GM23248 (cell line): Measurements from ENCODE around the gene UBE3B.

Experiments
- EZH2 ChIP-seq: fragments of 200-600 bp; sonication (generic); IDR thresholded peaks from 2 replicates; pipeline ENCODE4 v1.6.1; 2018; ENCODE audit warnings: antibody characterized with exemption, mild to moderate bottlenecking; ENCODE audit not compliant: insufficient read depth, poor library complexity, severe bottlenecking
- EZH2phosphoT487 ChIP-seq: fragments of 200-600 bp; sonication (generic); IDR thresholded peaks from 2 replicates; pipeline ENCODE4 v1.6.1; 2018; ENCODE audit warnings: antibody characterized with exemption, moderate library complexity, mild to moderate bottlenecking, low read depth; ENCODE audit not compliant: insufficient read depth

DNA sequence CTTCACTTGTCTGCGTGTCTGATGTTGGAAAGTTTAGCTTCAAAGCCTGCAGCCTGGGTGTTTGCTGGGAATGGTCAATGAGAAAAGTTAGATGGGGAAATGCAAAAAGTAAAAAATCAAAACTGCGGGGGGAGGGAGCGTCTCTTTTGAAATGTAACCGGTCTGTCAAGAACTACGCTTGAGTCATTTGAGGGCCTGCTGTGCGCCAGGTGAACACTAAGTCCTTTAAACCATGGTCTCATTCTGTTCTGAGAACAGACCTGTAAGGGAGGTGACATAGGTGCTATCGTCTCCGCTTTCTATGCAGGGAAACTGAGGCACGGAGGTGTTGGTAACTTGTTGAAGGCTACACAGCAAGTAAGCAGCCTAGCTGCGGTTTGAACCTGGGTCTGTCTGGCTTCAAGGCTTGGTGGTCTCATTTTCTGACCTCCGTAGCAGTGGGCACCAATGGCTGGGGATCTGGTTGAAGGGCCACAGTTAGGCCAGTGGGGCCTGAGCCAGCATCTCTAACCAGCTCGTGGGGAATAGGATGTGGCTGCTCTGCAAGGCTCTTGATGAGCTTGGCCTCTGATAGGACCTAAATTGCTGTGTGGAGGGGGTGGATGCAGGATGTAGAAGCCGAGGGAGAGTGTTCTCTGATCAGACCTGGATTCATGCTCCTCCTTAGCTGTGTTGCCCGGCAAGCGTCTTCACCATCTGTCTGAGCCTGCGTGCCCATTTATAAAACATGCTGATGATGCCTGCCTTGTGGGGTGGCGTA is 41.8 kb upstream of the UBE3B start:
- TF ChIP-seq EZH2, result no peak
- no peak for TF ChIP-seq EZH2phosphoT487
